Measurements from ENCODE around the gene MAPRE3. TPM values are rescaled to one million over a fixed set of nuclear protein-coding genes. Genes with fewer than 3 reads are reported as not detected.

MAPRE3 gene
- total and polyA plus RNA-seq, 9 of the 15 experiments (the other 6 are each of a cell fraction or from before 2014, with no cell fraction given), result 0.70 to 43.2 (median 12.6) TPM

DNA sequence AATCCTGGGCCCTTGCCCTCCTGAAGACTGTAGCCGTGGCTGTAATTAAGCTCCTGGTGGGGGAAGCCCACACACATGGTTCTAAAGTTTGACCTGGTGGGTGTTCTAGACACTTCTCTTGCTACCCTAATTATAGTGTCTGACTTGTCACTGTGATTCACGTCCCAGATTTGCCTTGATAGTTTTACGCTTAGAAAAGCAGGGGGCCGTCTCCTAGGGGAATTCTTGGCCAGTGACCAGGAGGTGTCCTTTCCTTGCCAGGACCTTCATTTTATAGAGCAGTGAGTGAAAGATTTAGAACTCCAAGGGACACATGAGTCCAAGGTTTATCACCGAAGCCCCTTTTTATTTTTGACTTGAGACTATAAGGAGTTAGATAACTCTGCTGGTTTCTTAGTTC lies 71.3 kb downstream of the MAPRE3 start (continued):
- TF ChIP-seq ZNF589 (CRISPR knock-in tag; IDR thresholded peaks at IDR 0.05; ENCODE audit: low read depth) (no peak), ZNF584 (CRISPR knock-in tag; IDR thresholded peaks at IDR 0.05; ENCODE audit: low read depth) (no peak)

DNA sequence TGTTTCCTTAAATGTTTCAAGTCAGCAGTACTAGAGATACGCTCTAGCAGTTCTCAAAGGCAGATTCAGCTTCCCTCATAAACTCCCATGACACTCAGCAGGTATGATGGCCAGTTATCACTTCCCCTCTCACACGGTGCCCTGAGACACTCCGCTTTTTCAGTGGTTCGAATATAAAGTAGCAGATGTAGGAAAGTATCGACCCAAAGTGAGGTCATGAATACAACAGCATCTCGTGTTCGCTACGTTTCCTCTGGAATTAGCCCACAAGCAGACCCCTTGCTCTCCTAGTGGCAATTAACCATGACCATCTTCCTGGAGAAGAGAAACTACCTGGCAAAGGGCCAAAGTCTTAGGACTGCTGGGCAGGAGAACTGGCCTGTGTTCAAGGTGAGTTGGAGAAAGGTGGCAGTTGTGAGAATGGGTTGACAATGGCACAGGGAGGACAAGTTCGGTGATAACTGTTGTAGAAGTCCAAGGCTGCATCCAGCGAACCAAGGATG lies 71.8 kb downstream of the MAPRE3 start:
- WGBS (ENCODE audit: insufficient coverage, low coverage, missing lambda C conversion rate), result 92% methylated on average over 10 of the region's 10 CpGs

More for the DNA sequence above, 71.8 kb downstream of the MAPRE3 start:
- intact Hi-C loops (cut with micrococcal nuclease) (no loop called here), in situ Hi-C loops (cut with MboI) (no loop called here)
- Histone ChIP-seq H3K9me3 (replicated peaks; ENCODE audit: control insufficient read depth, insufficient read depth, low read depth, low read length) (no peaks in the 10 kb centered on the region), H3K4me2 (ENCODE audit: insufficient read depth, low read length) (no peak overlapping the region), H4K20me1 (replicated peaks; ENCODE audit: control insufficient read depth, insufficient read depth, low read length) (no peaks in the 10 kb centered on the region), H3K27me3 (ENCODE audit: control insufficient read depth in 2 of 2, insufficient read depth in 2 of 2, low read length in 2 of 2) (no peaks in the 10 kb centered on the region), H3K9ac (ENCODE audit: insufficient read depth in 1 of 2, low read depth in 2 of 2, low read length in 2 of 2) (no peak overlapping the region), H3K9me1 (ENCODE audit: control insufficient read depth, insufficient read depth, low read length) (peaks cover 3% of the 10 kb centered on the region), H3K4me1 (replicated peaks in 1 of 2; ENCODE audit: control insufficient read depth in 2 of 2, insufficient read depth in 2 of 2, low read length in 2 of 2) (no peaks in the 10 kb centered on the region), H3K36me3 (ENCODE audit: control insufficient read depth, insufficient read depth, low read length) (peaks cover 64% of the 10 kb centered on the region; the same call in 2 of the 3 replicates), H3K4me3 (no peak overlapping the region), H3K27ac (ENCODE audit: extremely low read depth, low read depth, low read length) (no peak overlapping the region), H3K79me2 (ENCODE audit: control insufficient read depth, insufficient read depth, low read length) (no peaks in the 10 kb centered on the region), H2AFZ (ENCODE audit: low read depth, low read length) (no peak overlapping the region)
- TF ChIP-seq SUPT5H (IDR thresholded peaks at IDR 0.05) (peak; percentile 72), KDM5B (IDR thresholded peaks at IDR 0.05; ENCODE audit: insufficient replicate concordance, low read depth, low read length) (peak; percentile 11), POLR2A (conservative IDR thresholded peaks at IDR 0.05) (peak; percentile 58; the same call in 1 of the 2 replicates), PML (IDR thresholded peaks at IDR 0.05; ENCODE audit: low read length) (no peak), NFIX (CRISPR knock-in tag; IDR thresholded peaks at IDR 0.05; ENCODE audit: low read depth) (peak; percentile 52), POLR2B (IDR thresholded peaks at IDR 0.05; ENCODE audit: low read depth, partially characterized antibody) (peak; percentile 65), NFIC (IDR thresholded peaks at IDR 0.05) (peak; percentile 95)
- TF ChIP-seq, protein P1, sequence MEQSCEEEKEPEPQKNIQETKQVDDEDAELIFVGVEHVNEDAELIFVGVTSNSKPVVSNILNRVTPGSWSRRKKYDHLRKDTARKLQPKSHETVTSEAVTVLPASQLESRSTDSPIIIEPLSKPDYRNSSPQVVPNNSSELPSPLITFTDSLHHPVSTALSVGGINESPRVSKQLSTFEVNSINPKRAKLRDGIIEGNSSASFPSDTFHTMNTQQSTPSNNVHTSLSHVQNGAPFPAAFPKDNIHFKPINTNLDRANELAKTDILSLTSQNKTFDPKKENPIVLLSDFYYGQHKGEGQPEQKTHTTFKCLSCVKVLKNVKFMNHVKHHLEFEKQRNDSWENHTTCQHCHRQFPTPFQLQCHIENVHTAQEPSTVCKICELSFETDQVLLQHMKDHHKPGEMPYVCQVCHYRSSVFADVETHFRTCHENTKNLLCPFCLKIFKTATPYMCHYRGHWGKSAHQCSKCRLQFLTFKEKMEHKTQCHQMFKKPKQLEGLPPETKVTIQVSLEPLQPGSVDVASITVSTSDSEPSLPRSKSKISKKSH (CRISPR knock-in tag; IDR thresholded peaks at IDR 0.05), result no peak
- TF ChIP-seq, protein P2, sequence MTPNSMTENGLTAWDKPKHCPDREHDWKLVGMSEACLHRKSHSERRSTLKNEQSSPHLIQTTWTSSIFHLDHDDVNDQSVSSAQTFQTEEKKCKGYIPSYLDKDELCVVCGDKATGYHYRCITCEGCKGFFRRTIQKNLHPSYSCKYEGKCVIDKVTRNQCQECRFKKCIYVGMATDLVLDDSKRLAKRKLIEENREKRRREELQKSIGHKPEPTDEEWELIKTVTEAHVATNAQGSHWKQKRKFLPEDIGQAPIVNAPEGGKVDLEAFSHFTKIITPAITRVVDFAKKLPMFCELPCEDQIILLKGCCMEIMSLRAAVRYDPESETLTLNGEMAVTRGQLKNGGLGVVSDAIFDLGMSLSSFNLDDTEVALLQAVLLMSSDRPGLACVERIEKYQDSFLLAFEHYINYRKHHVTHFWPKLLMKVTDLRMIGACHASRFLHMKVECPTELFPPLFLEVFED (CRISPR knock-in tag; conservative IDR thresholded peaks at IDR 0.05), result 0 out of 2 replicates have a peak, but pooled peaks have one; percentile 26
- ATAC-seq, result 0 out of 3 replicates have a peak, but pooled peaks have one; percentile 8
- ChIA-PET POLR2A (interaction anchor here (1.0 to 7.9 kb wide), 5 partner anchors 8 to 80 kb away, joined by 4 to 54 read pairs (median 4); partner anchors contain the start of gene TMEM214), CTCF (ENCODE audit: low intra/inter-chr PET ratio) (no interaction called here)
- FAIRE-seq, result peak; percentile 23
- DNase-seq (ENCODE audit: extremely low read depth in 1 of 4, low spot score in 3 of 4), result no peak
- no TSS peak for BruUV-seq (replicated peaks)

Measured in K562 (cell line).